ENCODE measurements around the gene SLAMF7.

- TF ChIP-seq BCL3 (CRISPR knock-in tag; IDR thresholded peaks at IDR 0.05) (no peak), ATF6 (CRISPR knock-in tag; conservative IDR thresholded peaks at IDR 0.05) (no peak), BCLAF1 (IDR thresholded peaks at IDR 0.05) (no peak), ZFX (CRISPR knock-in tag; IDR thresholded peaks at IDR 0.05; ENCODE audit: low read depth) (no peak), ARNT (IDR thresholded peaks at IDR 0.05) (no peak), GMEB1 (CRISPR knock-in tag; IDR thresholded peaks at IDR 0.05; ENCODE audit: borderline replicate concordance) (no peak), PHF8 (CRISPR knock-in tag; IDR thresholded peaks at IDR 0.05) (no peak), FOXA1 (IDR thresholded peaks at IDR 0.05) (no peak), FOXA1 (CRISPR knock-in tag; IDR thresholded peaks at IDR 0.05) (no peak), ZNF761 (CRISPR knock-in tag; conservative IDR thresholded peaks at IDR 0.05) (no peak), MAX (IDR thresholded peaks at IDR 0.05) (no peak), POLR2AphosphoS5 (IDR thresholded peaks at IDR 0.05; ENCODE audit: low read depth, low read length) (no peak), NCOA1 (CRISPR knock-in tag; IDR thresholded peaks at IDR 0.05) (no peak), ZNF256 (CRISPR knock-in tag; conservative IDR thresholded peaks at IDR 0.05) (no peak), CTCF (CRISPR knock-in tag; IDR thresholded peaks at IDR 0.05) (no peak)
These were observed 8.7 kb downstream of the SLAMF7 start for GRCh38 chr1:160747717-160748116.
